Gastrocnemius medialis (tissue), 4 donors: ENCODE results near the gene ASTN2.

ENCODE experiments used
- CTCF ChIP-seq, 5 experiments: fragments of 450-650 bp in 3 of 5; fragments of 200-600 bp in 2 of 5; sonication (generic) in 2 of 5; IDR thresholded peaks in 4 of 5; conservative IDR thresholded peaks in 1 of 5; 1 replicate in 4 of 5; 2 replicates in 1 of 5; pipeline ENCODE4 v1.5.1; 2016 to 2019; ENCODE audit warnings: antibody characterized with exemption in 5 of 5, mild to moderate bottlenecking in 3 of 5, moderate library complexity in 3 of 5
- POLR2A ChIP-seq, 2 donors: fragments of 450-650 bp; IDR thresholded peaks; one replicate each; pipeline ENCODE4 v1.6.1; 2017; ENCODE audit warnings: antibody characterized with exemption in 2 of 2, mild to moderate bottlenecking in 2 of 2, moderate library complexity in 2 of 2

- no peak for TF ChIP-seq CTCF (IDR thresholded peaks at IDR 0.05 in 4 of 5, conservative IDR thresholded peaks at IDR 0.05 in 1 of 5)
- no peak for TF ChIP-seq POLR2A (IDR thresholded peaks at IDR 0.05)
Measured at GRCh38 chr9:116813031-116813300, 601.9 kb downstream of the ASTN2 start.
